H9 (cell line): ENCODE measurements around the gene FOXG1. TPM values are rescaled to one million over a fixed set of nuclear protein-coding genes. Genes with fewer than 3 reads are reported as not detected.

Source experiments
- DNase-seq: peaks from one replicate; pipeline ENCODE4 v3.0.0-alpha.2; 2017
- H2AFZ ChIP-seq: one replicate; pipeline ENCODE4 v1.6.1; 2013; ENCODE audit warnings: mild to moderate bottlenecking, low read length, control low read depth, moderate library complexity
- H2AK5ac ChIP-seq: 2 replicates; pipeline ENCODE4 v1.6.1; 2013; ENCODE audit warnings: low read length, control low read depth, mixed read lengths; ENCODE audit not compliant: insufficient read length
- H2BK120ac ChIP-seq: one replicate; pipeline ENCODE4 v1.6.1; 2013; ENCODE audit warnings: low read depth, mild to moderate bottlenecking, low read length, control low read depth, inconsistent platforms; ENCODE audit not compliant: poor library complexity, severe bottlenecking
- H2BK12ac ChIP-seq: 2 replicates; pipeline ENCODE4 v1.6.1; 2013; ENCODE audit warnings: low read length, control low read depth, mixed read lengths, low read depth; ENCODE audit not compliant: insufficient read length
- H2BK15ac ChIP-seq: 2 replicates; pipeline ENCODE4 v1.6.1; 2013; ENCODE audit warnings: low read depth, low read length, control low read depth
- H2BK20ac ChIP-seq: one replicate; pipeline ENCODE4 v1.6.1; 2013; ENCODE audit warnings: low read depth, mild to moderate bottlenecking, low read length, control low read depth, inconsistent platforms; ENCODE audit not compliant: poor library complexity, severe bottlenecking
- H2BK5ac ChIP-seq: 2 replicates; pipeline ENCODE4 v1.6.1; 2013; ENCODE audit warnings: low read length, control low read depth, mixed read lengths; ENCODE audit not compliant: insufficient read length
- H3K14ac ChIP-seq: 2 replicates; pipeline ENCODE4 v1.6.1; 2013; ENCODE audit warnings: low read length, control low read depth; ENCODE audit not compliant: insufficient read depth
- H3K18ac ChIP-seq: 2 replicates; pipeline ENCODE4 v1.6.1; 2013; ENCODE audit warnings: low read depth, mild to moderate bottlenecking, mixed read lengths, low read length, control low read depth; ENCODE audit not compliant: insufficient read length
- H3K23ac ChIP-seq: 2 replicates; pipeline ENCODE4 v1.6.1; 2013; ENCODE audit warnings: low read length, control low read depth, mixed read lengths, low read depth; ENCODE audit not compliant: insufficient read length
- H3K23me2 ChIP-seq: 2 replicates; pipeline ENCODE4 v1.6.1; 2013; ENCODE audit warnings: low read depth, mild to moderate bottlenecking, mixed read lengths, low read length, control low read depth; ENCODE audit not compliant: insufficient read length, poor library complexity, severe bottlenecking
- H3K27ac ChIP-seq: 2 replicates; pipeline ENCODE4 v1.5.1; 2013; ENCODE audit warnings: low read length, control low read depth, mixed read lengths, low read depth; ENCODE audit not compliant: insufficient read length
- H3K27me3 ChIP-seq: 2 replicates; pipeline ENCODE4 v1.6.1; 2013; ENCODE audit warnings: low read length, control low read depth, inconsistent platforms; ENCODE audit not compliant: insufficient read depth
- H3K4ac ChIP-seq: 2 replicates; pipeline ENCODE4 v1.6.1; 2013; ENCODE audit warnings: low read depth, mild to moderate bottlenecking, control low read depth, inconsistent platforms, low read length, moderate library complexity
- H3K4me1 ChIP-seq: 2 replicates; pipeline ENCODE4 v1.6.1; 2013; ENCODE audit warnings: low read length, control low read depth, inconsistent platforms; ENCODE audit not compliant: insufficient read depth
- H3K4me2 ChIP-seq: 2 replicates; pipeline ENCODE4 v1.6.1; 2013; ENCODE audit warnings: low read length, control low read depth, mixed read lengths; ENCODE audit not compliant: insufficient read length, insufficient read depth
- H3K56ac ChIP-seq: 2 replicates; pipeline ENCODE4 v1.6.1; 2013; ENCODE audit warnings: low read depth, mild to moderate bottlenecking, mixed read lengths, low read length, control low read depth; ENCODE audit not compliant: insufficient read length
- H3K79me1 ChIP-seq: 2 replicates; pipeline ENCODE4 v1.6.1; 2013; ENCODE audit warnings: low read depth, mild to moderate bottlenecking, moderate library complexity, low read length, control low read depth, inconsistent platforms; ENCODE audit not compliant: insufficient read depth, poor library complexity, severe bottlenecking
- H3K79me2 ChIP-seq: 2 replicates; pipeline ENCODE4 v1.6.1; 2013; ENCODE audit warnings: low read length, control low read depth, inconsistent platforms; ENCODE audit not compliant: insufficient read depth
- H3K9ac ChIP-seq: 2 replicates; pipeline ENCODE4 v1.6.1; 2013; ENCODE audit warnings: low read length, control low read depth, mixed read lengths; ENCODE audit not compliant: insufficient read length; ENCODE audit errors: extremely low read depth
- H3K9me3 ChIP-seq: one replicate; pipeline ENCODE4 v1.6.1; 2013; ENCODE audit warnings: low read depth, low read length, inconsistent platforms; ENCODE audit not compliant: control insufficient read depth
- H3T11ph ChIP-seq: one replicate; pipeline ENCODE4 v1.6.1; 2013; ENCODE audit warnings: mild to moderate bottlenecking, low read length, control low read depth, inconsistent platforms
- H4K20me1 ChIP-seq: one replicate; pipeline ENCODE4 v1.6.1; 2013; ENCODE audit not compliant: control insufficient read depth, insufficient read length, insufficient read depth
- H4K5ac ChIP-seq: 2 replicates; pipeline ENCODE4 v1.6.1; 2013; ENCODE audit warnings: low read depth, mild to moderate bottlenecking, mixed read lengths, low read length, control low read depth; ENCODE audit not compliant: insufficient read length
- H4K8ac ChIP-seq: replicated peaks from 2 replicates; pipeline ENCODE4 v1.6.1; 2013; ENCODE audit warnings: low read length, control low read depth, mixed read lengths, low read depth; ENCODE audit not compliant: insufficient read length
- H4K91ac ChIP-seq: 2 replicates; pipeline ENCODE4 v1.6.1; 2013; ENCODE audit warnings: low read depth, mild to moderate bottlenecking, moderate library complexity, mixed read lengths, low read length, control low read depth; ENCODE audit not compliant: insufficient read length
- H3K27ac Mint-ChIP-seq, 3 experiments: 2 replicates in 2 of 3; 3 replicates in 1 of 3; pipeline ENCODE4 v1.8.0; 2020 to 2021; ENCODE audit warnings: mixed read lengths in 3 of 3, mild to moderate bottlenecking in 1 of 3, moderate library complexity in 1 of 3
- H3K27me3 Mint-ChIP-seq: 2 replicates; pipeline ENCODE4 v1.8.0; 2021; ENCODE audit warnings: low read depth, mild to moderate bottlenecking, moderate library complexity, mixed read lengths
- H3K36me3 Mint-ChIP-seq, 3 experiments: 2 replicates in 2 of 3; 3 replicates in 1 of 3; pipeline ENCODE4 v1.8.0; 2020 to 2021; ENCODE audit warnings: low read depth in 3 of 3, mixed read lengths in 3 of 3; ENCODE audit not compliant: insufficient read depth in 1 of 3
- H3K4me1 Mint-ChIP-seq, 2 experiments: 2 replicates each; pipeline ENCODE4 v1.8.0; 2020; ENCODE audit warnings: mixed read lengths in 2 of 2
- H3K4me3 Mint-ChIP-seq, 2 experiments: 2 replicates in 1 of 2; 3 replicates in 1 of 2; pipeline ENCODE4 v1.8.0; 2020 to 2021; ENCODE audit warnings: mild to moderate bottlenecking in 2 of 2, mixed read lengths in 2 of 2, moderate library complexity in 1 of 2
- H3K9me3 Mint-ChIP-seq, 2 experiments: 2 replicates in 1 of 2; 3 replicates in 1 of 2; pipeline ENCODE4 v1.8.0; 2020; ENCODE audit warnings: mild to moderate bottlenecking in 2 of 2, mixed read lengths in 2 of 2, moderate library complexity in 1 of 2
- CTCF ChIP-seq: fragments of 200-600 bp; sonication (generic); conservative IDR thresholded peaks from 3 replicates; pipeline ENCODE4 v1.8.0; 2021; ENCODE audit warnings: antibody characterized with exemption, mild to moderate bottlenecking
- WGBS: extraction: QIAGEN DNeasy Blood & Tissue Kit; methylation state at CpG from one replicate; pipeline ENCODE4 v1.1.7; 2013; ENCODE audit warnings: missing lambda C conversion rate, low lambda C conversion rate, mixed read lengths; ENCODE audit not compliant: insufficient read length; ENCODE audit errors: extremely low coverage; 5-methylcytosine and 5-hydroxymethylcytosine counted together
- total RNA-seq: library from RNA; stranded (reverse); gene quantifications from 2 replicates; pipeline ENCODE4 v1.2.1, GENCODE V29; 2021

FOXG1 gene
- total RNA-seq, 1 experiment from 2014 or later: 0.11 TPM

- Histone ChIP-seq H2AFZ (no peak overlapping the region), H2AK5ac (no peak overlapping the region), H3K14ac (no peak overlapping the region), H3K18ac (no peak overlapping the region), H3K4me1 (no peaks in the 10 kb centered on the region), H4K91ac (no peak overlapping the region), H3K23me2 (peaks cover 10% of the 10 kb centered on the region), H2BK12ac (no peak overlapping the region), H4K8ac (no peak overlapping the region), H3T11ph (no peak overlapping the region), H2BK15ac (no peak overlapping the region), H3K9me3 (no peaks in the 10 kb centered on the region), H3K27ac (no peak overlapping the region), H2BK5ac (no peak overlapping the region), H4K20me1 (no peaks in the 10 kb centered on the region), H3K79me2 (no peaks in the 10 kb centered on the region), H3K56ac (no peak overlapping the region), H2BK120ac (no peak overlapping the region), H3K4ac (no peak overlapping the region), H3K4me2 (no peak overlapping the region), H3K79me1 (no peaks in the 10 kb centered on the region), H3K27me3 (peaks cover 76% of the 10 kb centered on the region), H4K5ac (no peak overlapping the region), H2BK20ac (no peak overlapping the region), H3K23ac (no peak overlapping the region), H3K9ac (no peak overlapping the region)
- Mint-ChIP-seq H3K27ac (no peak overlapping the region), H3K9me3 (peaks cover 4% of the 10 kb centered on the region in 2 experiments), H3K27me3 (peaks cover 96% of the 10 kb centered on the region), H3K4me3 (no peak overlapping the region), H3K36me3 (no peaks in the 10 kb centered on the region), H3K4me1 (peaks cover 22 to 54% of the 10 kb centered on the region in 2 experiments)
- no peak for TF ChIP-seq CTCF
- DNase-seq: no peak
- no CpG with 5 or more reads among the region's 3 CpGs for WGBS
Measured at GRCh38 chr14:28762955-28763326, 3.6 kb upstream of the FOXG1 start.
